GM19193 (cell line): ENCODE data around the gene HSBP1L1.

ENCODE experiments used
- POLR2A ChIP-seq: IDR thresholded peaks from 4 replicates; pipeline ENCODE4 v1.6.1; 2011; ENCODE audit not compliant: insufficient read depth, insufficient read length; ENCODE audit errors: extremely low read depth

HSBP1L1 gene

GRCh38 chr18:79924814-79925731 is 39.4 kb upstream of the HSBP1L1 start:
- TF ChIP-seq POLR2A, result no peak

- TF ChIP-seq POLR2A, result no peak
Observed at GRCh38 chr18:79926306-79926705, 38.1 kb upstream of the HSBP1L1 start.

- TF ChIP-seq POLR2A, result no peak
Observed at GRCh38 chr18:79926715-79927606, 37.5 kb upstream of the HSBP1L1 start.

- no peak for TF ChIP-seq POLR2A
Observed at GRCh38 chr18:79927607-79928562, 36.6 kb upstream of the HSBP1L1 start.

- no peak for TF ChIP-seq POLR2A
Observed at GRCh38 chr18:79928563-79928960, 35.9 kb upstream of the HSBP1L1 start.

GRCh38 chr18:79930020-79930642 is 34.3 kb upstream of the HSBP1L1 start:
- no peak for TF ChIP-seq POLR2A

GRCh38 chr18:79931475-79931874 is 33.0 kb upstream of the HSBP1L1 start:
- TF ChIP-seq POLR2A, result no peak

GRCh38 chr18:79932907-79933306 is 31.5 kb upstream of the HSBP1L1 start:
- TF ChIP-seq POLR2A, result no peak

- no peak for TF ChIP-seq POLR2A
Observed at GRCh38 chr18:79933765-79934164, 30.7 kb upstream of the HSBP1L1 start.

- no peak for TF ChIP-seq POLR2A
Observed at GRCh38 chr18:79934311-79935097, 29.9 kb upstream of the HSBP1L1 start.

GRCh38 chr18:79935098-79935480 is 29.4 kb upstream of the HSBP1L1 start:
- no peak for TF ChIP-seq POLR2A

- no peak for TF ChIP-seq POLR2A
Observed at GRCh38 chr18:79935499-79935898, 28.9 kb upstream of the HSBP1L1 start.

GRCh38 chr18:79935925-79936324 is 28.5 kb upstream of the HSBP1L1 start:
- no peak for TF ChIP-seq POLR2A
